A549 treated with dexamethasone at 1 μM for 4 hours (cell line): ENCODE results near the gene MAGEB2. TPM values are rescaled to one million over a fixed set of nuclear protein-coding genes. Genes with fewer than 3 reads are reported as not detected.

Experiments used
- total RNA-seq: library from RNA; stranded (reverse); fragments of 200-300 nt; extraction: Qiagen RNA extraction; gene quantifications from 5 replicates; pipeline ENCODE4 v1.2.3, GENCODE V29; 2022

The MAGEB2 gene, protein sequence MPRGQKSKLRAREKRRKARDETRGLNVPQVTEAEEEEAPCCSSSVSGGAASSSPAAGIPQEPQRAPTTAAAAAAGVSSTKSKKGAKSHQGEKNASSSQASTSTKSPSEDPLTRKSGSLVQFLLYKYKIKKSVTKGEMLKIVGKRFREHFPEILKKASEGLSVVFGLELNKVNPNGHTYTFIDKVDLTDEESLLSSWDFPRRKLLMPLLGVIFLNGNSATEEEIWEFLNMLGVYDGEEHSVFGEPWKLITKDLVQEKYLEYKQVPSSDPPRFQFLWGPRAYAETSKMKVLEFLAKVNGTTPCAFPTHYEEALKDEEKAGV
- total RNA-seq = not detected in 5 replicates

DNA sequence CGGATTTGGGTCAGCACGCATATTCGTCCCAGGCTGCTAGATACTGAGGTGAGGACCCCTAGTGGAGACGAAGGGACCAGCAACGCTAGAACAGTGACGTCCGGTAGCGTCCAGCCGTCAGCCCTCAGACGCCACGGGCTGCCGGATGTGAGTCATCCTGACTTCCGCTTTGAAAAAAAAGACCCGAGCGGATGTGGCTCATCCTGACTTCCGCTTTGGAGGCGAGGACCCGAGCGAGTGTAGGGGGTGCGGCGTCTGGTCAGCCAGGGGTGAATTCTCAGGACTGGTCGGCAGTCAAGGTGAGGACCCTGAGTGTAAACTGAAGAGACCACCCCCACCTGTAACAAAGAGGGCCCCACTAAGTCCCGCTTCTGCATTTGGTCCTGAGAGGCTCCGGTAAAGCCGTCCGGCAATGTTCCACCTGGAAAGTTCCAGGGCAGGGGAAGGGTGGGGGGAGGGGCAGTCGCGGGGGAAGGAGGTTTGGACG, at the start of gene MAGEB2:
Gene MAGEB2 (plus strand): TSS at position 207 of the 487 bp plus-strand sequence. CDS start 3,018 bp downstream, outside the sequence.

DNA sequence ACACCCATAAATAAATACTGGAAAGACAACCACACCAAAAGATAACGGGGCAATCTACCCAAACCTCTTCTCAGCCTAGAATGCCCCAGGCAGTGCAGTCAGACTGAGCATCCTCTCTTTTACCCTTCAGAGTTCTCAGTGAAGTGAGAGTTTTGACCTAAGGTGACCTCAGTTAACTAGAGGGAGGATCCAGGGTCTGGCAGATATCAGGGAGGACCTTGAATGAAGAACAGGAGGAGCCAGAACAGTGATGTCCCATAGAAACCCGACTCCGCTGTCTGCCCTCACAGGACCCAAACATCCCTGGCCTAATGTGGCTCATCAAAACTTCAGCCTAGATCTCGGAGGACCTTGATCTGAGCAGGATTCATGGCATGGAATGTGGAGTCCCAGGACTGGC, 15.0 kb downstream of the MAGEB2 start, which contains the start of gene MAGEB3:
Gene MAGEB3 (plus strand): TSS at position 263 of the 400 bp plus-strand sequence. CDS start 5,268 bp downstream, outside the sequence.

DNA sequence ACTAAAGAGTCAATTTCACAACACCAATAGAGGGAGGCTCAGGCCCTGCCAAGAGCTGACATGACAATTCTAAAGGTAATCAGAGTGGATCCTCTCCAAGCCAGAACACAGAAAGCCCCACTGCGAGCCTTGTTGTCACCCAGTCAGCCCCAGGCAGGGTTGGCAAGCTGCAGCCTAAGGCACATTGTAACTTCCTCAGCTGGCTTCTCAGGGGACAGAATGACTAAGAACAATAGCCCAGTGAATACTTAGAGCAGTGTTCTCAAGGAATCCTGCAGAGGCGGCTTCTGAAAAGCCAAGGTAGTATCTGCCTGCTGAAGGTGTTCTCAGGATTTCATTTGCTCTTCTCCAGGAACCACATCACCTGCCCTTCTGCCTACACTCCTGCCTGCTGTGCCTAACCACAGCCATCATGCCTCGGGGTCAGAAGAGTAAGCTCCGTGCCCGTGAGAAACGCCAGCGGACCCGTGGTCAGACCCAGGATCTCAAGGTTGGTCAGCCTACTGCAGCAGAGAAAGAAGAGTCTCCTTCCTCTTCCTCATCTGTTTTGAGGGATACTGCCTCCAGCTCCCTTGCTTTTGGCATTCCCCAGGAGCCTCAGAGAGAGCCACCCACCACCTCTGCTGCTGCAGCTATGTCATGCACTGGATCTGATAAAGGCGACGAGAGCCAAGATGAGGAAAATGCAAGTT, 26.5 kb downstream of the MAGEB2 start, which contains the start of gene MAGEB4:
Gene MAGEB4 (plus strand): TSS at position 277 of the 692 bp plus-strand sequence. CDS start 136 bp downstream, at position 413.

DNA sequence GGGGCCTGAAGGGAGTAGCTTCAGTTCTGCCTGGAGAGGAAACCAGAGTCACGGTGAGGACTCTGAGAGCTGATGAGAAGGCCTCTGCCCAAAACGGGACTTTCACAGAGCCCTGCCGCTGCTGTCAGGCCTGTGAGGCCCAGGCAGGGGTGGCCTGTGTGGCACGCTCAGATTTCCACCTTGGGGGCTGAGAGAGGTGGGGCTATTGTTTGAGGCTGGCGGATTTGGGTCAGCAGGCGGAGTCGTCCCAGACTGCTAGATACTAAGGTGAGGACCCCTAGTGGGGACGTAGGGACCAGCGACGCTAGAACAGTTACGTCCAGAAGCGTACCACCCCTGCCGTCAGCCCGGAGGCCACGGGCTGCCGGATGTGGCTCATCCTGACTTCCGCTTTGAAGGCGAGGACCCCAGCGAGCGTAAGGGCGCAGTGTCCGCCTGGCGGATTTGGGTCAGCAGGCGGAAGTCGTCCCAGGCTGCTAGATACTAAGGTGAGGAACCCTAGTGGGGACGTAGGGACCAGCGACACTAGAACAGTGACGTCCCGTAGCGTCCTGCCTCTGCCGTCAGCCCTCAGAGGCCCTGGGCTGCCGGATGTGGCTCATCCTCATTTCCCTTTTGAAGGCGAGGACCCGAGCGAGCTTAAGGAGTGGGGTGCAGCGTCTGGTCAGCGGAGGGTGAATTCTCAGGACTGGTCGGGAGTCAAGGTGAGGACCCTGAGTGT, 31.6 kb downstream of the MAGEB2 start, which contains the start of gene MAGEB1:
Gene MAGEB1 (plus strand): TSS at position 378 of the 721 bp plus-strand sequence. CDS start 3,348 bp downstream, outside the sequence.

Other genes with a start within 250 kb of the MAGEB2 start
- not detected in 5 replicates for gene MAGEB3, start 15.1 kb downstream of the MAGEB2 start, total RNA-seq
- not detected in 5 replicates for gene MAGEB4, start 26.4 kb downstream of the MAGEB2 start, total RNA-seq
- not detected in 5 replicates for gene MAGEB1, start 31.6 kb downstream of the MAGEB2 start, total RNA-seq
- 18.2 to 24.4 TPM (median 20.0 TPM) in 5 replicates for gene NR0B1, start 93.8 kb downstream of the MAGEB2 start, total RNA-seq